ENCODE data around the gene DDX60.

DDX60 gene

GRCh38 chr4:168199260-168199957 lies 119.1 kb downstream of the DDX60 start:
- DNase-seq, result no peak

GRCh38 chr4:168197926-168198325 lies 120.6 kb downstream of the DDX60 start:
- DNase-seq, result no peak

DNA sequence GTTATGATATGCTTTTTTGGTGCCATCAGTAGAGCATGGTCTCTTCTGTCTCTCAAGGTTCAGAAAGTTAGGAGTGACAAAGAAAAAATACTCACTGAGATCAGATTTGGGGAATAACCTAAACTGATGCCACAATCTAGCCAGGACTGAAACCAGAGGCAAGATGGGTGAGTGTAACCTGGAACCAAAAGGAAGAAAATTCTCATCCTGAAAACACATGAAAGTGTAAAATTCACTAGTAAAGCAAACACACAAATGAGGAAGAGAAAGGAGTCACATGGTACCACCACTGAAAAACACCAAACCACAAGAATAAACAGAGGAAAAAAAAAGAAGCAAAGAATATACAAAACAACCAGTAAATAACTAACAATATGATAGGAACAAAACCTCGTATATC lies 129.8 kb downstream of the DDX60 start:
- peak; percentile 23 for DNase-seq

GRCh38 chr4:168183717-168184571 lies 134.6 kb downstream of the DDX60 start:
- peak; percentile 50 for DNase-seq

DNA sequence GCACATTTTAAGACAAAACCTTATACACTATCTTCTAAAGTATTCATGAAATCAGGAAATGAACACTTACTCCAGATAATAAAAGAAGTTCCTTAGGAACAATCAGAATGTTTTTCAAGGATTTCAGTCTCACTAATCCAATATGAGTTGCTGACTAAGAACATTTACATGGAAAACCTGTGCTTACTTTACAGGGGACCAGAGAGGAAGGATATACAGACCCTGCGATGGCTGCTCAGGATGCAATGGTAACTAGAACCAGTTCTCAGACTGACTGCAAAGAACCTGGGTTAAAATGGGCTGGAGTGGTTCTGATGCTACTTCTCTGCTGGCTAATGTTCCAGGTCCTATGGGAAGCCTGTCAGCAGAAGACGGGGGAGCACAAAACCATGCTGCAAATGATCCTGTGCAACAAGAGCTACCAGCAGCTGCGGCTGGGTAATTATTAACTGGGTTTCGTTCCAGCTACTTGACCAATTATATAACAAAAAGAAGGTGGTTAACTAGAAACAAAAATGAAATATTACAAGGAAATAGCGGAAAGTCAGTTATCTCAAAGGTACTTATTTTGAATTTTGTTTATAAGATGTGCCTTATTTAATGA lies 140.9 kb downstream of the DDX60 start:
- no peak for DNase-seq

DNA sequence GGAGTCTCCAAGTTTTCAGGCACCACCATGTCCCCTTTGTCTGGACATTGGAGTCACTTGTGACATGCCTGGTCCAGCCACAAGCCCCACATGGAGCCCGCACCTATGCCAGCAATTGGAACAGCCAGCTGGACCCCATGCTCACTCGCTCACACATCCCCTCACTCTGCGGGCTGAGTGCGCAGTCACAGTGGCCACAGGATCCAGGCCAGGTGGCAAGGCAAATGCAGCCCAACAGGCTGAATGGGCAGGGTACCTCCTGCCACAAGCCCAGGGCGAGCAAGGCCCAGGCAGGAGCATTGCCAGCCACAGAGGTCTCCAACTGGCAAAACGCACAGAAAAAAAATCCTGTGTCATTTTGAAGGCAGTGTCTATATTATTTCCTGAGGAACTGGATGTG lies 144.2 kb downstream of the DDX60 start:
- DNase-seq, result no peak

GRCh38 chr4:168167714-168168284 lies 150.8 kb downstream of the DDX60 start:
- no peak for DNase-seq

All from suppressor macrophage treated with lipopolysaccharide for 4 hours (primary cell).